Mucosa of descending colon (tissue), 3 donors: Measurements from ENCODE around the gene ZSCAN20. TPM values are rescaled to one million over a fixed set of nuclear protein-coding genes. Genes with fewer than 3 reads are reported as not detected.

ENCODE experiments used
- ATAC-seq: fragments of 200-7000 bp; cut with Tn5 transposase; one replicate; pipeline ENCODE4 v1.9.1; 2020; ENCODE audit warnings: mild to moderate bottlenecking, moderate library complexity
- DNase-seq, 3 donors: peaks; one replicate each; pipeline ENCODE4 v3.0.0-alpha.2; 2020
- H3K36me3 ChIP-seq: fragments of 200-600 bp; one replicate; pipeline ENCODE4 v1.8.0; 2021; ENCODE audit warnings: low read depth, mild to moderate bottlenecking
- H3K4me1 ChIP-seq: fragments of 200-600 bp; one replicate; pipeline ENCODE4 v1.8.0; 2021; ENCODE audit warnings: low read depth, mild to moderate bottlenecking
- H3K4me3 ChIP-seq: fragments of 200-600 bp; one replicate; pipeline ENCODE4 v1.8.0; 2021; ENCODE audit warnings: mild to moderate bottlenecking
- H3K9me3 ChIP-seq: fragments of 200-600 bp; one replicate; pipeline ENCODE4 v1.8.0; 2021; ENCODE audit warnings: mild to moderate bottlenecking
- intact Hi-C, 2 donors: fragments of 100-400 bp; cut with DNase I in 1 of 2; cut with micrococcal nuclease in 1 of 2; formaldehyde crosslinking; loops; one replicate each; pipeline versions ENCODE4 v1.11.0 to v1.11.1; 2022; cut with DNase I, micrococcal nuclease
- total RNA-seq, 3 donors: library from RNA; stranded (reverse); fragmentation: NEBNext Ultra II Directional in 2 of 3; extraction: Animal tissue kit (Norgen Biotek cat#: 25700) in 2 of 3; gene quantifications; one replicate each; pipeline versions ENCODE4 v1.2.1 to v1.2.4, GENCODE V29; 2021 to 2023
- TF ChIP-seq, protein P1 (sequence below): fragments of 200-600 bp; IDR thresholded peaks from one replicate; pipeline ENCODE4 v1.8.0; 2022; ENCODE audit warnings: antibody characterized with exemption, mild to moderate bottlenecking
- donor health status: DM: no; HTN: no; CAD: no; lungs with moderate emphysema.
- donor health status: DM: no; HTN: no; CAD: no.
- donor health status: DM: no; HTN: yes; CAD: no.

ZSCAN20 gene
- total RNA-seq, 3 donors from 2014 or later = 4.3 to 8.8 (median 5.7) TPM

DNA sequence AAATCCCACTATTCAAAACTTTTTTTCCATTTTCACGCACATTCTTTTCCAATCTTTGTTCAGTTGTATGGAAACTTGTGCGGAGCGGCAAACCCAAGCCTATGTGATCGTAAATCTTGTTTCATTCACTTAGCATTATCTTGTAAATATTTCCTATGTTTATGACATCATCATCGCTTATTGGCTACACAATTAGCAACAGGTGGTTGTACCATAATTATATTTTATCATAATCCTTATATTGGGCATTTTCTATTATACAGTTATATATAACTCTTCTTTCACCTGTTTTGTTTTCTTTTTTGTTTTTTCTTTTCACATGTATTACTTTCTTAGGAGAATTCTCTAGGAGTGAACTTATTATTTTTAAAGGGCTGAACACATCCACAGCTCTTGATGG is 65.4 kb downstream of the ZSCAN20 start:
- TF ChIP-seq, protein P1, sequence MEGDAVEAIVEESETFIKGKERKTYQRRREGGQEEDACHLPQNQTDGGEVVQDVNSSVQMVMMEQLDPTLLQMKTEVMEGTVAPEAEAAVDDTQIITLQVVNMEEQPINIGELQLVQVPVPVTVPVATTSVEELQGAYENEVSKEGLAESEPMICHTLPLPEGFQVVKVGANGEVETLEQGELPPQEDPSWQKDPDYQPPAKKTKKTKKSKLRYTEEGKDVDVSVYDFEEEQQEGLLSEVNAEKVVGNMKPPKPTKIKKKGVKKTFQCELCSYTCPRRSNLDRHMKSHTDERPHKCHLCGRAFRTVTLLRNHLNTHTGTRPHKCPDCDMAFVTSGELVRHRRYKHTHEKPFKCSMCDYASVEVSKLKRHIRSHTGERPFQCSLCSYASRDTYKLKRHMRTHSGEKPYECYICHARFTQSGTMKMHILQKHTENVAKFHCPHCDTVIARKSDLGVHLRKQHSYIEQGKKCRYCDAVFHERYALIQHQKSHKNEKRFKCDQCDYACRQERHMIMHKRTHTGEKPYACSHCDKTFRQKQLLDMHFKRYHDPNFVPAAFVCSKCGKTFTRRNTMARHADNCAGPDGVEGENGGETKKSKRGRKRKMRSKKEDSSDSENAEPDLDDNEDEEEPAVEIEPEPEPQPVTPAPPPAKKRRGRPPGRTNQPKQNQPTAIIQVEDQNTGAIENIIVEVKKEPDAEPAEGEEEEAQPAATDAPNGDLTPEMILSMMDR = no peak
- DNase-seq (no peak), ATAC-seq (no peak)
- intact Hi-C loops = no loop called here
- Histone ChIP-seq H3K4me3 (no peak overlapping the region), H3K9me3 (no peaks in the 10 kb centered on the region), H3K4me1 (no peaks in the 10 kb centered on the region), H3K36me3 (no peaks in the 10 kb centered on the region)

DNA sequence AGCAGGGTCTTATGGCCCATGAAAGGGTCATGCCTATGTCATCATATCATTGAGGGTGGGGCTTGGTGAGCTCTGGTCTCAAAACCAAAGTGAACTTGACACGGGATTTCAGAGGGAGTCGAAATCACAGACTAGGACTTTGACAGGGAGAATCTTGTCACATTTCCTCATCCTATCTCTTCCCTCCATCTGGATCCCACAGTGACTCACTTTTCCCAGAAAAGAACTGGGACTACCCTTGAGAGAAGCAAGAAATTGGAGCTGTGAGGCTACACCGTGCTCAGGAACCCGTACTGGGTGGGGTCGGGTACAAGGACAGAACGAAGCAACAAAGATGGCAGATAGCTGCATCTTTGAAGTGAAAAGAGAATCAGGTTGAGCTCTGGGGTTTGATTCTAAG is 69.5 kb downstream of the ZSCAN20 start:
- Histone ChIP-seq H3K9me3 (no peaks in the 10 kb centered on the region), H3K36me3 (no peaks in the 10 kb centered on the region), H3K4me3 (no peak overlapping the region), H3K4me1 (no peaks in the 10 kb centered on the region)
- intact Hi-C loops = no loop called here
- no peak for ATAC-seq
- no peak for DNase-seq
- TF ChIP-seq, protein P1 = no peak

Other genes with a start within 250 kb of the ZSCAN20 start
- 10 to 100 TPM; 12.1 to 33.3 (median 13.7) TPM for gene ZNF362, start 216.2 kb upstream of the ZSCAN20 start, total RNA-seq
- gene A3GALT2, start 151.5 kb upstream of the ZSCAN20 start, total RNA-seq = not detected
- 10 to 100 TPM; 49.5 to 99.0 (median 60.5) TPM for gene PHC2, start 41.5 kb upstream of the ZSCAN20 start, total RNA-seq